Mesothelial cell of epicardium (in vitro differentiated cells): Measurements from ENCODE around the gene NXNL2. TPM values are rescaled to one million over a fixed set of nuclear protein-coding genes. Genes with fewer than 3 reads are reported as not detected.
A peak's percentile ranks its signal among the peaks of the same experiment; 100 is the strongest.

Source experiments
- DNase-seq, 2 experiments: peaks; one replicate each; pipeline ENCODE4 v3.0.0; 2021; ENCODE audit warnings: low spot score in 2 of 2; ENCODE audit not compliant: unreplicated experiment in 2 of 2
- H3K27ac Mint-ChIP-seq: 2 replicates; pipeline ENCODE4 v1.8.0; 2021; ENCODE audit warnings: mixed read lengths
- H3K27me3 Mint-ChIP-seq: 2 replicates; pipeline ENCODE4 v1.8.0; 2021; ENCODE audit warnings: low read depth, mixed read lengths
- H3K36me3 Mint-ChIP-seq: 2 replicates; pipeline ENCODE4 v1.8.0; 2021; ENCODE audit warnings: mixed read lengths
- H3K4me1 Mint-ChIP-seq: 2 replicates; pipeline ENCODE4 v1.8.0; 2021; ENCODE audit warnings: mixed read lengths
- H3K4me3 Mint-ChIP-seq: 2 replicates; pipeline ENCODE4 v1.8.0; 2021; ENCODE audit warnings: mild to moderate bottlenecking, moderate library complexity, mixed read lengths
- H3K9me3 Mint-ChIP-seq: 2 replicates; pipeline ENCODE4 v1.8.0; 2021; ENCODE audit warnings: mixed read lengths
- total RNA-seq: library from RNA; stranded (reverse); gene quantifications from 3 replicates; pipeline ENCODE4 v1.2.1, GENCODE V29; 2021
- TF ChIP-seq, protein P1 (sequence below): fragments of 200-600 bp; sonication (generic); IDR thresholded peaks from one replicate; pipeline ENCODE4 v1.5.0; 2021; ENCODE audit warnings: antibody characterized with exemption; ENCODE audit not compliant: unreplicated experiment

NXNL2 gene
- total RNA-seq, 1 donor from 2014 or later, result 2.2 TPM

DNA sequence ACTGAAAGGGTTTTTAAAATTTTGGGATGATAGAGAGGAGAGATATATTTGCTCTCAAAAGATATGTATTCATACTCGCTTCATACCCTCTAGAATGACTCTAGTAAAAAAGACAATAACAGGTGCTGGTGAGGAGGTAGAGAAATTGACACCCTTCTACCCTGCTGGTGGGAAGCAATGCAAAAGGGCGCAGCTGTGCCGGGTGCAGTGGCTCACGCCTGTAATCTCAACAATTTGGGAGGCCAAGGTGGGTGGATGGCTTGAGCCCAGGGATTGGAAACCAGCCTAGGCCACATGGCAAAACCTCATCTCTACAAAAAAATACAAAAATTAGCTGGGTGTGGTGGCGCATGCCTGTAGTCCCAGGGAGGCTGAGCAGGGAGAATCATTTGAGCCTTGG, 33.9 kb upstream of the NXNL2 start:
- Mint-ChIP-seq H3K27me3 (no peaks in the 10 kb centered on the region), H3K9me3 (no peaks in the 10 kb centered on the region), H3K27ac (no peak overlapping the region), H3K4me1 (peaks cover 16% of the 10 kb centered on the region), H3K36me3 (no peaks in the 10 kb centered on the region), H3K4me3 (no peak overlapping the region)
- TF ChIP-seq, protein P1, sequence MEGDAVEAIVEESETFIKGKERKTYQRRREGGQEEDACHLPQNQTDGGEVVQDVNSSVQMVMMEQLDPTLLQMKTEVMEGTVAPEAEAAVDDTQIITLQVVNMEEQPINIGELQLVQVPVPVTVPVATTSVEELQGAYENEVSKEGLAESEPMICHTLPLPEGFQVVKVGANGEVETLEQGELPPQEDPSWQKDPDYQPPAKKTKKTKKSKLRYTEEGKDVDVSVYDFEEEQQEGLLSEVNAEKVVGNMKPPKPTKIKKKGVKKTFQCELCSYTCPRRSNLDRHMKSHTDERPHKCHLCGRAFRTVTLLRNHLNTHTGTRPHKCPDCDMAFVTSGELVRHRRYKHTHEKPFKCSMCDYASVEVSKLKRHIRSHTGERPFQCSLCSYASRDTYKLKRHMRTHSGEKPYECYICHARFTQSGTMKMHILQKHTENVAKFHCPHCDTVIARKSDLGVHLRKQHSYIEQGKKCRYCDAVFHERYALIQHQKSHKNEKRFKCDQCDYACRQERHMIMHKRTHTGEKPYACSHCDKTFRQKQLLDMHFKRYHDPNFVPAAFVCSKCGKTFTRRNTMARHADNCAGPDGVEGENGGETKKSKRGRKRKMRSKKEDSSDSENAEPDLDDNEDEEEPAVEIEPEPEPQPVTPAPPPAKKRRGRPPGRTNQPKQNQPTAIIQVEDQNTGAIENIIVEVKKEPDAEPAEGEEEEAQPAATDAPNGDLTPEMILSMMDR, result no peak
- DNase-seq, result no peak

DNA sequence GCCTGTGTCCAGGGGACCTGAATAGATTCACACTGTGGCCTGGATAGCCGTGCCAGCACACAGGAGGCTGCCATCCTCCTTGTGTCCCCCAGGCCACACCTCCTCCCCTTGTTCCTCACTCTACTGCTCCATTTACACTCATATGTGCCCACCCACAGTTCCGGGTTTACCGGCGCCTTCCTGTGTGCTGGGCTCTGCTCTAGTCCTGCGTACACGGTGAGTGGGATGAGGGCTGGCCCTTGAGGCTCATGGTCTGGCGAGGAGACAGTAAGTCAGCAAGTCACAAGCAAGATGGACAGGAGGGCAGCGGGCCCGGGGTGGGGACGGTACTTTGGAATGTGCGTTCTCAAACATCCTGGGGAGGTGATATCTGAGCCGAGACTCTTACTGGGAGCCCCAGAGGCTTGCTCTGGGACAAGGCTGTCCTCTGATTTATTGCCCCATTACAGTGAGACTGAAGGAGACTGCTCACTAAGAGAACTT, 32.4 kb upstream of the NXNL2 start:
- DNase-seq, result no peak
- Mint-ChIP-seq H3K4me1 (peaks cover 16% of the 10 kb centered on the region), H3K36me3 (no peaks in the 10 kb centered on the region), H3K4me3 (no peak overlapping the region), H3K9me3 (no peaks in the 10 kb centered on the region), H3K27ac (peak overlapping the region; percentile 68), H3K27me3 (no peaks in the 10 kb centered on the region)
- TF ChIP-seq, protein P1, result no peak

DNA sequence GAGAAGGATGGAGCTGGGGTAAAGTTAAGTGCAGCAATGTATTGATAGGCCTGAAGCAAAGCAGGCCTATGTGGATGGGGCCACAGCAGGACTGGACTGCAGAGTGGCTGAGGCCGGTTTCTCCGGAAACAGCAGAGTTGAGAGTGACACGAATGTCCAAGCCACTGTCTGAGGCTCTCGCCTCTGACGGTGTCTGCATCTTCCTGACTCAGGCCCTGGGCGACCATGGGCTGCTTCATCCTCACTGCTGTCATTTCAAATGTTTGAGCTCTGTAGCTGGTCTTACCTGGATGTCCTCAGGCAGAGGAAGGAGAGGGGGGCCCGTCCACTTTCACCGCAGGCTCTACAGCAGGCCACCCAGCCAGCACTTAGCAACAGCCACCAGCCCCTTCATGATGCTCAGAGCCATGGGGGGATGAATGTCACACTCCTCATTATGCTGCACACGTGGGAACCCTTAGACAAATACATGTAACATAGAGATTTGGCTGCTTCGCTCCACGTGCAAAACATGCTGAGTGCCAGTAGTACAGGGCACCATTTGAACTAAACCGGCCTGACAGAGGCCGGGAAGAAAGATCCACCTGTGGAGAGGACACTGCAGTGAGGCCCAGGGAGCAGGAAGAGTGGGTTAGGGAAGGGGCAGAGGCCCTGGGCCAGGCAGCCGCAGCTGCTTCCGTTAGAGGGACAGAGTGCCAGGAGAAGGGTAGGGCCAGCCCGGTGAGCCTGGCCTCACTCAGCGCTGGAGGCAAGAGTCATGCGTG, 31.7 kb upstream of the NXNL2 start:
- H3K4me3 Mint-ChIP-seq, result no peak overlapping the region
- DNase-seq, result no peak
- H3K27me3 Mint-ChIP-seq, result no peaks in the 10 kb centered on the region
- H3K4me1 Mint-ChIP-seq, result peaks cover 16% of the 10 kb centered on the region
- TF ChIP-seq, protein P1, result no peak
- peak overlapping the region; percentile 68 for H3K27ac Mint-ChIP-seq
- H3K36me3 Mint-ChIP-seq, result no peaks in the 10 kb centered on the region
- H3K9me3 Mint-ChIP-seq, result no peaks in the 10 kb centered on the region

DNA sequence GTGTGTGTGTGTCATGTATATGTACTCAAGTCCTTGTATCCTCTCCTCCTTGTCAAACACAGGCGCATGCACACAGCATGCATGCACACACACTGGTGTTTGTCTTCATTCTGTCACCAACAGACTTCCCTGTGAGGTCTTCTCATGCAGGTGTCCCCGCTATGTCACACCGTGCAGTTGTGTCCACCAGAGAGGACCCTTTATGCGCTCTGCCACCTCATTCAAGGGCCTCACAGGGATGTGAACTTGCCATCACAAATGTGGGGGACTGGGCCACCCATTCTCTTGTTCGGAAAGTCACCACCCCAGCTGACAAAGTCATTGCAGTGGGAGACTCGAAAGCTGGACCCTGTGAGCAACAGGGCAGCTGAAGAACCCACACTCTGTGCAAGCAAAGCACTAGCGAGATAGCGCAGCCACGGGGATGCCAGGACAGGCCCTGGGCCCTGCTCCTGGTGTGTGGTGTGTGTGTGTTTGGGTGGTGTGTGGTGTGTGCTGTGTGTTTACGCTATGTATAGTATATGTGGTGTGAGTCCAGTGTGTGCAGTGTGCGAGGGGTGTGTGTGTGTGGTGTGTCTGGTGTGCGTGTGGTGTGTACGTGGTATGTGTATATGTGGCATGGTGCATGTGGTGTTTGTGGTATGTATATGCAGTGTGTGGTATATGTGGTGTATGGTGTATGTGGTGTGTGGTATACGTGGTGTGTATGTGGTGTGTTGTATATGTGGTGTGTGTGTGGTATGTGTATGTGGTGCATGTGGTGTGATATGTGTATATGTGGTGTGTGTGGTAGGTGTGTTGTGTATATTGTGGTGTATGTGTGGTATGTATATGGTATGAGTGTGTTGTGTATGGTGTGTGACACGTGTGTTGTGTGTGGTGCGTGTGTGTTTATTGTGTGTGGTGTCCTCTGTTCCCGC, 30.9 kb upstream of the NXNL2 start:
- Mint-ChIP-seq H3K36me3 (no peaks in the 10 kb centered on the region), H3K4me3 (no peak overlapping the region), H3K27me3 (no peaks in the 10 kb centered on the region), H3K27ac (no peak overlapping the region), H3K4me1 (peaks cover 16% of the 10 kb centered on the region), H3K9me3 (peaks cover 5% of the 10 kb centered on the region)
- TF ChIP-seq, protein P1, result no peak
- no peak for DNase-seq

DNA sequence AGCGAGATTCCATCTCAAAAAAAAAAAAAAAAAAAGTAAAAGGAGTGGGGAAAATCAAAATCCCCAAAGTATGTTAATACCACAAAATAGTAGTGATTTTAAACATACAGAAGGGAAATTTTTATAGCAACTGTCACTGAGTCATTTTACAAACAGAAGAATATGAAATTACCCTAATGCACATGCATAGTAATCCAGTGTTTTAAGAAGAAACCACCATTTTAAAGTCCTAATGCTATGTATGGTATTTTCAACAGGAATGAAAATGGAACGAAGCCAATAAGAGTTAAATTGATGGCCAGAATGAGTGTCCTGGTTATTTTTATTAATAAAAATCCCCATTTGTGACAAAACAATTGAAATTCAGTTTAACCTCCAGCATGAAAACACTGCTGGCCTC, 26.7 kb upstream of the NXNL2 start:
- Mint-ChIP-seq H3K36me3 (no peaks in the 10 kb centered on the region), H3K27me3 (peaks cover 1% of the 10 kb centered on the region), H3K9me3 (peaks cover 12% of the 10 kb centered on the region), H3K4me3 (no peak overlapping the region), H3K27ac (no peak overlapping the region), H3K4me1 (peaks cover 3% of the 10 kb centered on the region)
- no peak for DNase-seq
- TF ChIP-seq, protein P1, result no peak
